ENCODE results near the gene KCNRG.

- TF ChIP-seq POLR2A (IDR thresholded peaks at IDR 0.05; ENCODE audit: low read depth, low read length) (no peak), POLR2AphosphoS5 (IDR thresholded peaks at IDR 0.05; ENCODE audit: low read depth, low read length) (no peak)
Observed at GRCh38 chr13:50015750-50016149, 506 bp downstream of the KCNRG start.
